GM23338 (cell line): Measurements from ENCODE around the gene COL24A1.
"Not testable (repeated sequence)": the region's sequence is repeated elsewhere in the genome, so short reads cannot be mapped to it uniquely, and the experiment has no call there.

Source experiments
- CREB1 ChIP-seq: fragments of 250-450 bp; sonication (Bioruptor Pico); IDR thresholded peaks from 2 replicates; pipeline ENCODE4 v1.5.0; 2020; ENCODE audit warnings: low read depth, mild to moderate bottlenecking, moderate library complexity
- EZH2 ChIP-seq: fragments of 200-600 bp; sonication (generic); IDR thresholded peaks from one replicate; pipeline ENCODE4 v1.8.0; 2017; ENCODE audit warnings: antibody characterized with exemption, mild to moderate bottlenecking, low read depth; ENCODE audit not compliant: unreplicated experiment
- EZH2phosphoT487 ChIP-seq: fragments of 200-600 bp; sonication (generic); IDR thresholded peaks from one replicate; pipeline ENCODE4 v1.8.1; 2018; ENCODE audit warnings: antibody characterized with exemption; ENCODE audit not compliant: unreplicated experiment
- JUNB ChIP-seq: IDR thresholded peaks from one replicate; pipeline ENCODE4 v1.6.1; 2016; ENCODE audit warnings: antibody characterized with exemption; ENCODE audit not compliant: unreplicated experiment
- NANOG ChIP-seq: IDR thresholded peaks from 2 replicates; pipeline ENCODE4 v1.6.1; 2016; ENCODE audit warnings: antibody characterized with exemption, borderline replicate concordance
- POLR2AphosphoS5 ChIP-seq: IDR thresholded peaks from 2 replicates; pipeline ENCODE4 v1.6.1; 2016; ENCODE audit warnings: antibody characterized with exemption, low read depth
- TF ChIP-seq, protein P1 (sequence below), 2 experiments: fragments of 200-600 bp in 1 of 2; sonication (generic) in 1 of 2; conservative IDR thresholded peaks; 2 replicates each; pipeline versions ENCODE4 v1.5.1 to v1.6.1; 2016 to 2017; ENCODE audit warnings: antibody characterized with exemption in 2 of 2, low read depth in 2 of 2, mild to moderate bottlenecking in 2 of 2, moderate library complexity in 1 of 2
- TF ChIP-seq, protein P2 (sequence below): IDR thresholded peaks from one replicate; pipeline ENCODE4 v1.6.1; 2018; ENCODE audit warnings: antibody characterized with exemption; ENCODE audit not compliant: unreplicated experiment

GRCh38 chr1:86072474-86072873 lies 84.1 kb downstream of the COL24A1 start:
- TF ChIP-seq, protein P1, sequence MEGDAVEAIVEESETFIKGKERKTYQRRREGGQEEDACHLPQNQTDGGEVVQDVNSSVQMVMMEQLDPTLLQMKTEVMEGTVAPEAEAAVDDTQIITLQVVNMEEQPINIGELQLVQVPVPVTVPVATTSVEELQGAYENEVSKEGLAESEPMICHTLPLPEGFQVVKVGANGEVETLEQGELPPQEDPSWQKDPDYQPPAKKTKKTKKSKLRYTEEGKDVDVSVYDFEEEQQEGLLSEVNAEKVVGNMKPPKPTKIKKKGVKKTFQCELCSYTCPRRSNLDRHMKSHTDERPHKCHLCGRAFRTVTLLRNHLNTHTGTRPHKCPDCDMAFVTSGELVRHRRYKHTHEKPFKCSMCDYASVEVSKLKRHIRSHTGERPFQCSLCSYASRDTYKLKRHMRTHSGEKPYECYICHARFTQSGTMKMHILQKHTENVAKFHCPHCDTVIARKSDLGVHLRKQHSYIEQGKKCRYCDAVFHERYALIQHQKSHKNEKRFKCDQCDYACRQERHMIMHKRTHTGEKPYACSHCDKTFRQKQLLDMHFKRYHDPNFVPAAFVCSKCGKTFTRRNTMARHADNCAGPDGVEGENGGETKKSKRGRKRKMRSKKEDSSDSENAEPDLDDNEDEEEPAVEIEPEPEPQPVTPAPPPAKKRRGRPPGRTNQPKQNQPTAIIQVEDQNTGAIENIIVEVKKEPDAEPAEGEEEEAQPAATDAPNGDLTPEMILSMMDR (conservative IDR thresholded peaks at IDR 0.05; ENCODE audit: low read depth in 2 of 2) = not testable (repeated sequence)
- TF ChIP-seq EZH2phosphoT487; POLR2AphosphoS5; CREB1 (CRISPR knock-in tag); EZH2; JUNB; NANOG: not testable (repeated sequence)
- TF ChIP-seq, protein P2, sequence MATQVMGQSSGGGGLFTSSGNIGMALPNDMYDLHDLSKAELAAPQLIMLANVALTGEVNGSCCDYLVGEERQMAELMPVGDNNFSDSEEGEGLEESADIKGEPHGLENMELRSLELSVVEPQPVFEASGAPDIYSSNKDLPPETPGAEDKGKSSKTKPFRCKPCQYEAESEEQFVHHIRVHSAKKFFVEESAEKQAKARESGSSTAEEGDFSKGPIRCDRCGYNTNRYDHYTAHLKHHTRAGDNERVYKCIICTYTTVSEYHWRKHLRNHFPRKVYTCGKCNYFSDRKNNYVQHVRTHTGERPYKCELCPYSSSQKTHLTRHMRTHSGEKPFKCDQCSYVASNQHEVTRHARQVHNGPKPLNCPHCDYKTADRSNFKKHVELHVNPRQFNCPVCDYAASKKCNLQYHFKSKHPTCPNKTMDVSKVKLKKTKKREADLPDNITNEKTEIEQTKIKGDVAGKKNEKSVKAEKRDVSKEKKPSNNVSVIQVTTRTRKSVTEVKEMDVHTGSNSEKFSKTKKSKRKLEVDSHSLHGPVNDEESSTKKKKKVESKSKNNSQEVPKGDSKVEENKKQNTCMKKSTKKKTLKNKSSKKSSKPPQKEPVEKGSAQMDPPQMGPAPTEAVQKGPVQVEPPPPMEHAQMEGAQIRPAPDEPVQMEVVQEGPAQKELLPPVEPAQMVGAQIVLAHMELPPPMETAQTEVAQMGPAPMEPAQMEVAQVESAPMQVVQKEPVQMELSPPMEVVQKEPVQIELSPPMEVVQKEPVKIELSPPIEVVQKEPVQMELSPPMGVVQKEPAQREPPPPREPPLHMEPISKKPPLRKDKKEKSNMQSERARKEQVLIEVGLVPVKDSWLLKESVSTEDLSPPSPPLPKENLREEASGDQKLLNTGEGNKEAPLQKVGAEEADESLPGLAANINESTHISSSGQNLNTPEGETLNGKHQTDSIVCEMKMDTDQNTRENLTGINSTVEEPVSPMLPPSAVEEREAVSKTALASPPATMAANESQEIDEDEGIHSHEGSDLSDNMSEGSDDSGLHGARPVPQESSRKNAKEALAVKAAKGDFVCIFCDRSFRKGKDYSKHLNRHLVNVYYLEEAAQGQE = not testable (repeated sequence)
